H9 (cell line): ENCODE measurements around the gene ATP5F1B. TPM values are rescaled to one million over a fixed set of nuclear protein-coding genes. Genes with fewer than 3 reads are reported as not detected.
A peak's percentile ranks its signal among the peaks of the same experiment; 100 is the strongest.

Experiments
- DNase-seq: peaks from one replicate; pipeline ENCODE4 v3.0.0-alpha.2; 2017
- H2AFZ ChIP-seq: one replicate; pipeline ENCODE4 v1.6.1; 2013; ENCODE audit warnings: mild to moderate bottlenecking, low read length, control low read depth, moderate library complexity
- H2AK5ac ChIP-seq: 2 replicates; pipeline ENCODE4 v1.6.1; 2013; ENCODE audit warnings: low read length, control low read depth, mixed read lengths; ENCODE audit not compliant: insufficient read length
- H2BK120ac ChIP-seq: one replicate; pipeline ENCODE4 v1.6.1; 2013; ENCODE audit warnings: low read depth, mild to moderate bottlenecking, low read length, control low read depth, inconsistent platforms; ENCODE audit not compliant: poor library complexity, severe bottlenecking
- H2BK12ac ChIP-seq: 2 replicates; pipeline ENCODE4 v1.6.1; 2013; ENCODE audit warnings: low read length, control low read depth, mixed read lengths, low read depth; ENCODE audit not compliant: insufficient read length
- H2BK15ac ChIP-seq: 2 replicates; pipeline ENCODE4 v1.6.1; 2013; ENCODE audit warnings: low read depth, low read length, control low read depth
- H2BK20ac ChIP-seq: one replicate; pipeline ENCODE4 v1.6.1; 2013; ENCODE audit warnings: low read depth, mild to moderate bottlenecking, low read length, control low read depth, inconsistent platforms; ENCODE audit not compliant: poor library complexity, severe bottlenecking
- H2BK5ac ChIP-seq: 2 replicates; pipeline ENCODE4 v1.6.1; 2013; ENCODE audit warnings: low read length, control low read depth, mixed read lengths; ENCODE audit not compliant: insufficient read length
- H3K14ac ChIP-seq: 2 replicates; pipeline ENCODE4 v1.6.1; 2013; ENCODE audit warnings: low read length, control low read depth; ENCODE audit not compliant: insufficient read depth
- H3K18ac ChIP-seq: 2 replicates; pipeline ENCODE4 v1.6.1; 2013; ENCODE audit warnings: low read depth, mild to moderate bottlenecking, mixed read lengths, low read length, control low read depth; ENCODE audit not compliant: insufficient read length
- H3K23ac ChIP-seq: 2 replicates; pipeline ENCODE4 v1.6.1; 2013; ENCODE audit warnings: low read length, control low read depth, mixed read lengths, low read depth; ENCODE audit not compliant: insufficient read length
- H3K23me2 ChIP-seq: 2 replicates; pipeline ENCODE4 v1.6.1; 2013; ENCODE audit warnings: low read depth, mild to moderate bottlenecking, mixed read lengths, low read length, control low read depth; ENCODE audit not compliant: insufficient read length, poor library complexity, severe bottlenecking
- H3K27ac ChIP-seq: 2 replicates; pipeline ENCODE4 v1.5.1; 2013; ENCODE audit warnings: low read length, control low read depth, mixed read lengths, low read depth; ENCODE audit not compliant: insufficient read length
- H3K27me3 ChIP-seq: 2 replicates; pipeline ENCODE4 v1.6.1; 2013; ENCODE audit warnings: low read length, control low read depth, inconsistent platforms; ENCODE audit not compliant: insufficient read depth
- H3K4ac ChIP-seq: 2 replicates; pipeline ENCODE4 v1.6.1; 2013; ENCODE audit warnings: low read depth, mild to moderate bottlenecking, control low read depth, inconsistent platforms, low read length, moderate library complexity
- H3K4me1 ChIP-seq: 2 replicates; pipeline ENCODE4 v1.6.1; 2013; ENCODE audit warnings: low read length, control low read depth, inconsistent platforms; ENCODE audit not compliant: insufficient read depth
- H3K4me2 ChIP-seq: 2 replicates; pipeline ENCODE4 v1.6.1; 2013; ENCODE audit warnings: low read length, control low read depth, mixed read lengths; ENCODE audit not compliant: insufficient read length, insufficient read depth
- H3K56ac ChIP-seq: 2 replicates; pipeline ENCODE4 v1.6.1; 2013; ENCODE audit warnings: low read depth, mild to moderate bottlenecking, mixed read lengths, low read length, control low read depth; ENCODE audit not compliant: insufficient read length
- H3K79me1 ChIP-seq: 2 replicates; pipeline ENCODE4 v1.6.1; 2013; ENCODE audit warnings: low read depth, mild to moderate bottlenecking, moderate library complexity, low read length, control low read depth, inconsistent platforms; ENCODE audit not compliant: insufficient read depth, poor library complexity, severe bottlenecking
- H3K79me2 ChIP-seq: 2 replicates; pipeline ENCODE4 v1.6.1; 2013; ENCODE audit warnings: low read length, control low read depth, inconsistent platforms; ENCODE audit not compliant: insufficient read depth
- H3K9ac ChIP-seq: 2 replicates; pipeline ENCODE4 v1.6.1; 2013; ENCODE audit warnings: low read length, control low read depth, mixed read lengths; ENCODE audit not compliant: insufficient read length; ENCODE audit errors: extremely low read depth
- H3K9me3 ChIP-seq: one replicate; pipeline ENCODE4 v1.6.1; 2013; ENCODE audit warnings: low read depth, low read length, inconsistent platforms; ENCODE audit not compliant: control insufficient read depth
- H3T11ph ChIP-seq: one replicate; pipeline ENCODE4 v1.6.1; 2013; ENCODE audit warnings: mild to moderate bottlenecking, low read length, control low read depth, inconsistent platforms
- H4K20me1 ChIP-seq: one replicate; pipeline ENCODE4 v1.6.1; 2013; ENCODE audit not compliant: control insufficient read depth, insufficient read length, insufficient read depth
- H4K5ac ChIP-seq: 2 replicates; pipeline ENCODE4 v1.6.1; 2013; ENCODE audit warnings: low read depth, mild to moderate bottlenecking, mixed read lengths, low read length, control low read depth; ENCODE audit not compliant: insufficient read length
- H4K8ac ChIP-seq: replicated peaks from 2 replicates; pipeline ENCODE4 v1.6.1; 2013; ENCODE audit warnings: low read length, control low read depth, mixed read lengths, low read depth; ENCODE audit not compliant: insufficient read length
- H4K91ac ChIP-seq: 2 replicates; pipeline ENCODE4 v1.6.1; 2013; ENCODE audit warnings: low read depth, mild to moderate bottlenecking, moderate library complexity, mixed read lengths, low read length, control low read depth; ENCODE audit not compliant: insufficient read length
- H3K27ac Mint-ChIP-seq, 3 experiments: 2 replicates in 2 of 3; 3 replicates in 1 of 3; pipeline ENCODE4 v1.8.0; 2020 to 2021; ENCODE audit warnings: mixed read lengths in 3 of 3, mild to moderate bottlenecking in 1 of 3, moderate library complexity in 1 of 3
- H3K27me3 Mint-ChIP-seq: 2 replicates; pipeline ENCODE4 v1.8.0; 2021; ENCODE audit warnings: low read depth, mild to moderate bottlenecking, moderate library complexity, mixed read lengths
- H3K36me3 Mint-ChIP-seq, 3 experiments: 2 replicates in 2 of 3; 3 replicates in 1 of 3; pipeline ENCODE4 v1.8.0; 2020 to 2021; ENCODE audit warnings: low read depth in 3 of 3, mixed read lengths in 3 of 3; ENCODE audit not compliant: insufficient read depth in 1 of 3
- H3K4me1 Mint-ChIP-seq, 2 experiments: 2 replicates each; pipeline ENCODE4 v1.8.0; 2020; ENCODE audit warnings: mixed read lengths in 2 of 2
- H3K4me3 Mint-ChIP-seq, 2 experiments: 2 replicates in 1 of 2; 3 replicates in 1 of 2; pipeline ENCODE4 v1.8.0; 2020 to 2021; ENCODE audit warnings: mild to moderate bottlenecking in 2 of 2, mixed read lengths in 2 of 2, moderate library complexity in 1 of 2
- H3K9me3 Mint-ChIP-seq, 2 experiments: 2 replicates in 1 of 2; 3 replicates in 1 of 2; pipeline ENCODE4 v1.8.0; 2020; ENCODE audit warnings: mild to moderate bottlenecking in 2 of 2, mixed read lengths in 2 of 2, moderate library complexity in 1 of 2
- CTCF ChIP-seq: fragments of 200-600 bp; sonication (generic); conservative IDR thresholded peaks from 3 replicates; pipeline ENCODE4 v1.8.0; 2021; ENCODE audit warnings: antibody characterized with exemption, mild to moderate bottlenecking
- WGBS: extraction: QIAGEN DNeasy Blood & Tissue Kit; methylation state at CpG from one replicate; pipeline ENCODE4 v1.1.7; 2013; ENCODE audit warnings: missing lambda C conversion rate, low lambda C conversion rate, mixed read lengths; ENCODE audit not compliant: insufficient read length; ENCODE audit errors: extremely low coverage; 5-methylcytosine and 5-hydroxymethylcytosine counted together
- total RNA-seq: library from RNA; stranded (reverse); gene quantifications from 2 replicates; pipeline ENCODE4 v1.2.1, GENCODE V29; 2021

ATP5F1B gene
- total RNA-seq, 1 experiment from 2014 or later: 927 TPM

DNA sequence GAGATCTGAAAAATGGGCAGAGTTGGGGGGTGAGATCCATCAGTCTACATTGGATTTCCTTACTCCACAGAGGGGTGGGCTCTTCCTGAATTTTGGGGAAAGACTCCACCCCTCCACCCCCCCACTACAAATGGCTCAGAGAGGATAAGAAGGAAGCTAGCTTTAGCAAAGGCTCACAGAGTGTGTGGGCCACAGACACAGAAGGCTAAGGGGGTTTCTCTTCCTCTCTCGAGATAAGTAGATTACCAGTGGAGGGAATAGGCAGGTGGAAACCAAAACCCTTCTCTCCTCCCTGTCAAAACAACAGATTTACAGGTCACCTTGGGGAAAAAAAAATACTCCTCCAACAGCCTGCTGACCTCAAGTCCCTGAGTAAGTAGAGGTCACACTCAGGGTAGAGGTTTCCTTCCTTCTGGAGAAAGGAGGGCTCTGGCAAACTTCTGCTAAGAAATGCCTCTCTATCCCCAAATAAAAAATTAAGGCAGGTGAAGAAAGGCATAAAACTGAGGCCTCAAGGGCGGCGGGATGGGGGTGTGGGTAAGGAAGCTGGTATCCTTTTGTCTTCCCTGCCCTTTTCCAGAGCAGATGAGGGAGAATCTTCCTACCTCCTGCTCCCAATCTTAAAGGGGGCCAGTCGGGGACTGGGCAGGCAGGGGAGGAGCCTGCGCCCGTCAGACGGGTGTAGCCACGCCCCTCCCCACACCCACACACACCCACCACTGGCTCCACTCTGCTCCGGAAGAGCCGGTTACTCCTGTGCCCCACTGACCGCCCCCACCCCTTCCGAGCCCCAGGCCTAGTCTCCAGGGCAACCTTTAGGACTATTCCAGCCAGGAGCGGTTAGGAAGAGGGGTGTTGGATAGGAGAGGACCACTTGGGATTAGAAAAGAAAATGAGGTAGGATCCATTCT is 13.7 kb downstream of the ATP5F1B start:
- Histone ChIP-seq H2AFZ (no peak overlapping the region), H2AK5ac (no peak overlapping the region), H2BK5ac (no peak overlapping the region), H3K27ac (no peak overlapping the region), H3K18ac (no peak overlapping the region), H3T11ph (no peak overlapping the region), H3K4ac (no peak overlapping the region), H4K20me1 (no peaks in the 10 kb centered on the region), H3K79me1 (peaks cover 2% of the 10 kb centered on the region), H2BK15ac (no peak overlapping the region), H4K8ac (no peak overlapping the region), H3K9me3 (no peaks in the 10 kb centered on the region), H2BK20ac (no peak overlapping the region), H2BK120ac (no peak overlapping the region), H3K56ac (no peak overlapping the region), H3K79me2 (peaks cover 16% of the 10 kb centered on the region; the same call in 1 of the 2 replicates), H2BK12ac (no peak overlapping the region), H3K9ac (no peak overlapping the region), H3K23me2 (peaks cover 34% of the 10 kb centered on the region), H4K91ac (no peak overlapping the region), H3K4me2 (peak overlapping the region; percentile 51), H4K5ac (no peak overlapping the region), H3K27me3 (no peaks in the 10 kb centered on the region), H3K14ac (no peak overlapping the region), H3K4me1 (peaks cover 14% of the 10 kb centered on the region; the same call in 1 of the 2 replicates), H3K23ac (no peak overlapping the region)
- H3K4me3 Mint-ChIP-seq: peak overlapping the region; percentile 36 to 92
- peaks cover 63 to 68% of the 10 kb centered on the region in 2 experiments for H3K4me1 Mint-ChIP-seq
- peaks cover 0 to 6% of the 10 kb centered on the region in 2 experiments; a peak in 1 of 5 replicates for H3K9me3 Mint-ChIP-seq
- no CpG with 5 or more reads among the region's 13 CpGs for WGBS
- peak; percentile 92 for DNase-seq
- H3K27me3 Mint-ChIP-seq: no peaks in the 10 kb centered on the region
- peak overlapping the region; percentile 73 to 81 (median 78); a peak in 4 of 7 replicates for H3K27ac Mint-ChIP-seq
- TF ChIP-seq CTCF: no peak
- peaks cover 0 to 3% (median 0%) of the 10 kb centered on the region in 3 experiments; a peak in 2 of 7 replicates for H3K36me3 Mint-ChIP-seq
